ENCODE measurements around the gene MRGPRD. TPM values are rescaled to one million over a fixed set of nuclear protein-coding genes. Genes with fewer than 3 reads are reported as not detected.

MRGPRD gene
- total RNA-seq, 2 experiments from 2014 or later = not detected

DNA sequence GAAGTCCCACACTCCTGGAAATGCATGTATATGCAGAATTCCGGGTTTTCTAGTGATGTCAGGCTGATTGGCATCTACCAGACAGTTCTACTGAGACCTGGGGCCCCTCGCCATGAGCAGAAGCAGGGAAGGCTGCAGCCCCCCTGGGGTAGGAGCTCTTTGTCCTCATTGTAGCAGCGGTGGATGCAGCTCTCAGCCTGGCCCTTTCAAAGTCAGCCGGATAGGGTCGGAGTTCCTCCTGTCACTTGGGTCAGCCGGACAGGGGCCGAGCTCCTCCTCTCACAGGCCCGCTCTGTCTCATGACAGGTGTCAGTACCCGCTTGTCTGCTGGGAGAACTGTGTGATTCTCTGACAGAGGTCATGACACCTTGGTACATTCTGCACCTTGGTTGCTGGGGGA is 30.0 kb downstream of the MRGPRD start:
- intact Hi-C loops (cut with micrococcal nuclease; ENCODE audit: unreplicated experiment) = no loop called here
- no peaks in the 10 kb centered on the region for H4K20me1 ChIP-seq (ENCODE audit: insufficient read depth, low read length)
- TF ChIP-seq EZH2phosphoT487 (IDR thresholded peaks at IDR 0.05; ENCODE audit: borderline replicate concordance, low read depth, low read length) = no peak
- TF ChIP-seq, protein P1, sequence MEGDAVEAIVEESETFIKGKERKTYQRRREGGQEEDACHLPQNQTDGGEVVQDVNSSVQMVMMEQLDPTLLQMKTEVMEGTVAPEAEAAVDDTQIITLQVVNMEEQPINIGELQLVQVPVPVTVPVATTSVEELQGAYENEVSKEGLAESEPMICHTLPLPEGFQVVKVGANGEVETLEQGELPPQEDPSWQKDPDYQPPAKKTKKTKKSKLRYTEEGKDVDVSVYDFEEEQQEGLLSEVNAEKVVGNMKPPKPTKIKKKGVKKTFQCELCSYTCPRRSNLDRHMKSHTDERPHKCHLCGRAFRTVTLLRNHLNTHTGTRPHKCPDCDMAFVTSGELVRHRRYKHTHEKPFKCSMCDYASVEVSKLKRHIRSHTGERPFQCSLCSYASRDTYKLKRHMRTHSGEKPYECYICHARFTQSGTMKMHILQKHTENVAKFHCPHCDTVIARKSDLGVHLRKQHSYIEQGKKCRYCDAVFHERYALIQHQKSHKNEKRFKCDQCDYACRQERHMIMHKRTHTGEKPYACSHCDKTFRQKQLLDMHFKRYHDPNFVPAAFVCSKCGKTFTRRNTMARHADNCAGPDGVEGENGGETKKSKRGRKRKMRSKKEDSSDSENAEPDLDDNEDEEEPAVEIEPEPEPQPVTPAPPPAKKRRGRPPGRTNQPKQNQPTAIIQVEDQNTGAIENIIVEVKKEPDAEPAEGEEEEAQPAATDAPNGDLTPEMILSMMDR (conservative IDR thresholded peaks at IDR 0.05; ENCODE audit: low read length) = no peak
- ChIA-PET CTCF (ENCODE audit: unreplicated experiment) (no interaction called here), POLR2A (no interaction called here)
- no peak overlapping the region for H3K4me2 ChIP-seq (ENCODE audit: low read length)
- no peak overlapping the region for H3K4me3 ChIP-seq (ENCODE audit: low read depth, low read length, poor library complexity, severe bottlenecking)
- no peaks in the 10 kb centered on the region for H3K9me3 ChIP-seq (ENCODE audit: low read length)
- DNase-seq (ENCODE audit: low spot score) = no peak
- no peaks in the 10 kb centered on the region for H3K4me1 ChIP-seq (ENCODE audit: insufficient read depth, low read length, poor library complexity, severe bottlenecking)
- no peaks in the 10 kb centered on the region for H3K79me2 ChIP-seq (ENCODE audit: insufficient read depth, low read depth, low read length)
- no peaks in the 10 kb centered on the region for H3K9me2 ChIP-seq (ENCODE audit: insufficient read depth, low read length)
- H3K36me3 ChIP-seq (ENCODE audit: insufficient read depth, low read length) = no peaks in the 10 kb centered on the region
- H3K27ac ChIP-seq (ENCODE audit: low read depth, low read length, poor library complexity, severe bottlenecking) = no peak overlapping the region
- BruUV-seq (replicated peaks) = no TSS peak
- H2AFZ ChIP-seq (ENCODE audit: low read length) = no peak overlapping the region

DNA sequence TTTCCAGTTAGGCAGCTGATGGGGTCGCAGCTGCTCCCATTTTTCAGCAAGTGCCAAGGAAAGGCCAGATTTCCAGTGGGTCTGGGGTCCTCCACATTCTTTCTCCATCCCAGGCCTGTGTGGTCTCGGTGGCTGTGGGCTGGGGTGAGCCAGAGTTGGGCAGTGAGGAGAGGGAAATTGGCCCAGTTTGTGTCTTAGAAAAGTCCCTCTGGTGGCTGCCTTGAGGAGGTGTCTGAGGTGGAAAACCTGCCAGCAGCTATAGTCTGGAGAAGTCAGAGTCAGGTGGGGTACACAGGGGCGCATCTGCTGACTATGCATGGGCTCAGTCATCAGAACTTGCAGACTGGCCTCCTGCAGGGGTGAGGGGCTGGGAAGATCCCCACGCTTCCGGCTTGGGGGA is 30.5 kb downstream of the MRGPRD start:
- POLR2A ChIA-PET = no interaction called here
- Histone ChIP-seq H3K27ac (ENCODE audit: low read depth, low read length, poor library complexity, severe bottlenecking) (no peak overlapping the region), H3K36me3 (ENCODE audit: insufficient read depth, low read length) (no peaks in the 10 kb centered on the region), H3K4me2 (ENCODE audit: low read length) (no peak overlapping the region), H3K4me1 (ENCODE audit: insufficient read depth, low read length, poor library complexity, severe bottlenecking) (no peaks in the 10 kb centered on the region), H3K9me2 (ENCODE audit: insufficient read depth, low read length) (no peaks in the 10 kb centered on the region), H2AFZ (ENCODE audit: low read length) (no peak overlapping the region), H3K9me3 (ENCODE audit: low read length) (no peaks in the 10 kb centered on the region), H3K79me2 (ENCODE audit: insufficient read depth, low read depth, low read length) (no peaks in the 10 kb centered on the region), H4K20me1 (ENCODE audit: insufficient read depth, low read length) (no peaks in the 10 kb centered on the region), H3K4me3 (ENCODE audit: low read depth, low read length, poor library complexity, severe bottlenecking) (no peak overlapping the region)
- TF ChIP-seq, protein P1 (conservative IDR thresholded peaks at IDR 0.05; ENCODE audit: low read length) = peak; percentile 65
- no peak for TF ChIP-seq EZH2phosphoT487 (IDR thresholded peaks at IDR 0.05; ENCODE audit: borderline replicate concordance, low read depth, low read length)
- CTCF ChIA-PET (ENCODE audit: unreplicated experiment) = no interaction called here
- DNase-seq (ENCODE audit: low spot score) = peak; percentile 46
- BruUV-seq (replicated peaks) = no TSS peak
- intact Hi-C loops (cut with micrococcal nuclease; ENCODE audit: unreplicated experiment) = no loop called here

DNA sequence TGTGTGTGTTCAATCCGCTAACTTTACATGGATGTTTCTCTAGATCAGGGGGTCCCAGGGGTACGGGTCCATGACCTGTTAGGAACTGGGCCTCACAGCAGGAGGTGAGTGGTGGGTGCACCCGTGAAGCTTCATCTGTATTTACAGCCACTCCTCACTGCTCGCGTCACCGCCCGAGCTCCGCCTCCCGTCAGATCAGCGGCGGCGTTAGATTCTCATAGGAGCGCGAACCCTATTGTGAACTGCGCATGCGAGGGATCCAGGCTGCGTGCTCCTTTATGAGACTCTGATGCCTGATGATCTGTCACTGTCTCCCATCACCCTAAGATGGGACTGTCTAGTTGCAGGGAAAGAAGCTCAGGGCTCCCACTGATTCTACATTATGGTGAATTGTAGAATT is 31.9 kb downstream of the MRGPRD start:
- no peak overlapping the region for H3K4me2 ChIP-seq (ENCODE audit: low read length)
- H3K9me3 ChIP-seq (ENCODE audit: low read length) = no peaks in the 10 kb centered on the region
- no peak for TF ChIP-seq EZH2phosphoT487 (IDR thresholded peaks at IDR 0.05; ENCODE audit: borderline replicate concordance, low read depth, low read length)
- TF ChIP-seq, protein P1 (conservative IDR thresholded peaks at IDR 0.05; ENCODE audit: low read length) = no peak
- H3K27ac ChIP-seq (ENCODE audit: low read depth, low read length, poor library complexity, severe bottlenecking) = no peak overlapping the region
- no peaks in the 10 kb centered on the region for H3K79me2 ChIP-seq (ENCODE audit: insufficient read depth, low read depth, low read length)
- no peaks in the 10 kb centered on the region for H3K9me2 ChIP-seq (ENCODE audit: insufficient read depth, low read length)
- no peak overlapping the region for H3K4me3 ChIP-seq (ENCODE audit: low read depth, low read length, poor library complexity, severe bottlenecking)
- intact Hi-C loops (cut with micrococcal nuclease; ENCODE audit: unreplicated experiment) = no loop called here
- no peaks in the 10 kb centered on the region for H4K20me1 ChIP-seq (ENCODE audit: insufficient read depth, low read length)
- no TSS peak for BruUV-seq (replicated peaks)
- H3K4me1 ChIP-seq (ENCODE audit: insufficient read depth, low read length, poor library complexity, severe bottlenecking) = no peaks in the 10 kb centered on the region
- ChIA-PET POLR2A (no interaction called here), CTCF (ENCODE audit: unreplicated experiment) (no interaction called here)
- H2AFZ ChIP-seq (ENCODE audit: low read length) = no peak overlapping the region
- no peak for DNase-seq (ENCODE audit: low spot score)
- no peaks in the 10 kb centered on the region for H3K36me3 ChIP-seq (ENCODE audit: insufficient read depth, low read length)
